Measurements from ENCODE around the gene LARGE1. TPM values are rescaled to one million over a fixed set of nuclear protein-coding genes. Genes with fewer than 3 reads are reported as not detected.

Gene LARGE1
- total RNA-seq, 1 experiment from 2014 or later, result 1.5 TPM

GRCh38 chr22:33519071-33519973 lies 401.0 kb downstream of the LARGE1 start:
- no peak overlapping the region for H3K9ac ChIP-seq (ENCODE audit: low read length)
- no peaks in the 10 kb centered on the region for H3K27me3 ChIP-seq (ENCODE audit: insufficient read depth, low read length)
- ChIA-PET CTCF (no interaction called here), POLR2A (no interaction called here), RAD21 (ENCODE audit: low non-redundant PET in 1 of 2, low total read pairs in 2 of 2, uncharacterized antibody in 2 of 2, unreplicated experiment in 2 of 2) (no interaction called here)
- H2AFZ ChIP-seq (ENCODE audit: low read depth, low read length, poor library complexity, severe bottlenecking), result no peak overlapping the region
- DNase-seq (ENCODE audit: low read depth, low spot score) (no peak), ATAC-seq (no peak)
- no peaks in the 10 kb centered on the region for H3K4me1 ChIP-seq (ENCODE audit: control insufficient read depth in 1 of 2, insufficient read depth in 2 of 2, low read length in 2 of 2)
- no peak overlapping the region for H3K4me2 ChIP-seq (ENCODE audit: low read length)
- no TSS peak for BruUV-seq (replicated peaks)
- TF ChIP-seq CBX3 (IDR thresholded peaks at IDR 0.05; ENCODE audit: low read depth), result no peak
- TF ChIP-seq CTCF (IDR thresholded peaks at IDR 0.05 in 2 of 3, conservative IDR thresholded peaks at IDR 0.05 in 1 of 3; ENCODE audit: borderline replicate concordance in 1 of 3, insufficient read depth in 1 of 3, low read depth in 2 of 3, low read length in 2 of 3), result peak in 2 of 3 experiments; percentile 10 to 31; a peak in 3 of 6 replicates
- TF ChIP-seq FOSL1 (IDR thresholded peaks at IDR 0.05; ENCODE audit: low read depth), result no peak
- no peak for TF ChIP-seq ELF1 (IDR thresholded peaks at IDR 0.05; ENCODE audit: borderline replicate concordance, low read depth)
- no peaks in the 10 kb centered on the region for H3K36me3 ChIP-seq (ENCODE audit: control insufficient read depth in 1 of 2, insufficient read depth in 2 of 2, low read length in 2 of 2)
- intact Hi-C loops (cut with micrococcal nuclease), result no loop called here
- H3K9me2 ChIP-seq (ENCODE audit: insufficient read depth), result no peaks in the 10 kb centered on the region
- H3K27ac ChIP-seq (ENCODE audit: low read depth, low read length), result no peak overlapping the region
- H3K9me3 ChIP-seq (ENCODE audit: control insufficient read depth in 1 of 2, insufficient read depth in 1 of 2, low read depth in 1 of 2, low read length in 2 of 2), result peaks cover 0 to 20% of the 10 kb centered on the region in 2 experiments; a peak in 2 of 4 replicates
- H4K20me1 ChIP-seq (ENCODE audit: insufficient read depth), result no peaks in the 10 kb centered on the region
- H3K4me3 ChIP-seq (replicated peaks in 1 of 2; ENCODE audit: low read depth in 1 of 2, low read length in 2 of 2), result no peak overlapping the region
- no peaks in the 10 kb centered on the region for H3K79me2 ChIP-seq (ENCODE audit: insufficient read depth, low read length)

- no peak for ATAC-seq
- H3K9ac ChIP-seq (ENCODE audit: low read length), result no peak overlapping the region
- BruUV-seq (replicated peaks), result no TSS peak
- TF ChIP-seq JUND (IDR thresholded peaks at IDR 0.05) (no peak), SP1 (IDR thresholded peaks at IDR 0.05; ENCODE audit: low read depth) (no peak), CEBPB (IDR thresholded peaks at IDR 0.05; ENCODE audit: low read depth) (no peak), REST (IDR thresholded peaks at IDR 0.05; ENCODE audit: low read depth) (no peak), YY1 (IDR thresholded peaks at IDR 0.05; ENCODE audit: extremely low read depth, insufficient replicate concordance, low read depth, low read length) (no peak), ZBTB33 (IDR thresholded peaks at IDR 0.05; ENCODE audit: extremely low read depth, insufficient replicate concordance, low read length) (no peak), ZNF274 (IDR thresholded peaks at IDR 0.05; ENCODE audit: low read depth, low read length) (no peak)
Measured at GRCh38 chr22:33518405-33518804, 401.9 kb downstream of the LARGE1 start.

More at GRCh38 chr22:33518405-33518804, 401.9 kb downstream of the LARGE1 start:
- CTCF ChIA-PET, result no interaction called here
- Histone ChIP-seq H3K9me3 (ENCODE audit: control insufficient read depth in 1 of 2, insufficient read depth in 1 of 2, low read depth in 1 of 2, low read length in 2 of 2) (peaks cover 0 to 23% of the 10 kb centered on the region in 2 experiments; a peak in 2 of 4 replicates), H3K27ac (ENCODE audit: low read depth, low read length) (no peak overlapping the region), H3K4me3 (replicated peaks in 1 of 2; ENCODE audit: low read depth in 1 of 2, low read length in 2 of 2) (no peak overlapping the region), H3K4me2 (ENCODE audit: low read length) (no peak overlapping the region), H2AFZ (ENCODE audit: low read depth, low read length, poor library complexity, severe bottlenecking) (no peak overlapping the region), H4K20me1 (ENCODE audit: insufficient read depth) (no peaks in the 10 kb centered on the region), H3K36me3 (ENCODE audit: control insufficient read depth in 1 of 2, insufficient read depth in 2 of 2, low read length in 2 of 2) (no peaks in the 10 kb centered on the region), H3K4me1 (ENCODE audit: control insufficient read depth in 1 of 2, insufficient read depth in 2 of 2, low read length in 2 of 2) (no peaks in the 10 kb centered on the region), H3K79me2 (ENCODE audit: insufficient read depth, low read length) (no peaks in the 10 kb centered on the region), H3K9me2 (ENCODE audit: insufficient read depth) (no peaks in the 10 kb centered on the region), H3K27me3 (ENCODE audit: insufficient read depth, low read length) (no peaks in the 10 kb centered on the region)
- RAD21 ChIA-PET (ENCODE audit: low non-redundant PET in 1 of 2, low total read pairs in 2 of 2, uncharacterized antibody in 2 of 2, unreplicated experiment in 2 of 2), result no interaction called here
- no peak for DNase-seq (ENCODE audit: low read depth, low spot score)
- POLR2A ChIA-PET, result no interaction called here
- intact Hi-C loops (cut with micrococcal nuclease), result no loop called here
